Stimulated activated CD4-positive, alpha-beta T cell treated with anti-CD3 and anti-CD28 coated beads, Interleukin-12 subunit alpha, Interleukin-12 subunit beta, amount 100 ng/mL, for 48 hours (primary cell): ENCODE data around the gene PDGFA.

Experiments
- DNase-seq, 3 donors: peaks; one replicate each; pipeline ENCODE4 v3.0.0-alpha.2; 2020; ENCODE audit warnings: low read depth in 2 of 3, low spot score in 1 of 3

Gene PDGFA

GRCh38 chr7:491958-492713 is 27.5 kb downstream of the PDGFA start:
- no peak for DNase-seq

DNA sequence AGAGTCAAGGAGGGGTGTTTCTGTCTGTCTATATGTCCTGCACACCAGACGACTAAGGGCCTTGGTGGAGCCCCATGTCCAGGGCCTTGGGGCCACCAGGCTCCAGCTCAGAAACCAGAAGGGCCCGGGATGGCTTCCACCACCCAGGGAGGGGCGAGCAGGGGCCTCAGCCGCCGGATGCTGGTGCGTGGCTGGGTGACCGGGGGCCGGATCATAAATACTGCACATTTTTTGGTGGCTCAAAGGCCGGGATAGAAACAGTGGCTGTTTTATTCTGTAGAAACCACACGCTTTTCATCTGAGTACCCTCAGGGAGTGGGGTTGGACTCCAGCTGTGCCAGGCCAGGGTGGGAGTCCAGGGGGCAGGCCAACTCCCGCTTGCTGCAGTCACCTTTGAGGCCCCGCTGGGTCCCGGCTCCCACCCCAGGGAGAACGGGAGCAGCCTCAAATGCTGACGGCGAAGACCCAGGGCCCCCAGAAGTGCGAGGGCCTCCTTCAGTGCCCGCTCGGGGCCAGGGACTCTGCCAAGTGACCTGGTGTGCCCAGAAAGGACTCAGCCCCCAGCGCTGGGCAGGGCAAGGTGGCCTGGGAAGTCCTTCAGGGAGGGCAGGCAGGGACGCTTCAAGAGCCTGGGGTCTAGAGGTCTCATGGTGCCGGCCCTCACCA is 28.2 kb downstream of the PDGFA start:
- no peak for DNase-seq

DNA sequence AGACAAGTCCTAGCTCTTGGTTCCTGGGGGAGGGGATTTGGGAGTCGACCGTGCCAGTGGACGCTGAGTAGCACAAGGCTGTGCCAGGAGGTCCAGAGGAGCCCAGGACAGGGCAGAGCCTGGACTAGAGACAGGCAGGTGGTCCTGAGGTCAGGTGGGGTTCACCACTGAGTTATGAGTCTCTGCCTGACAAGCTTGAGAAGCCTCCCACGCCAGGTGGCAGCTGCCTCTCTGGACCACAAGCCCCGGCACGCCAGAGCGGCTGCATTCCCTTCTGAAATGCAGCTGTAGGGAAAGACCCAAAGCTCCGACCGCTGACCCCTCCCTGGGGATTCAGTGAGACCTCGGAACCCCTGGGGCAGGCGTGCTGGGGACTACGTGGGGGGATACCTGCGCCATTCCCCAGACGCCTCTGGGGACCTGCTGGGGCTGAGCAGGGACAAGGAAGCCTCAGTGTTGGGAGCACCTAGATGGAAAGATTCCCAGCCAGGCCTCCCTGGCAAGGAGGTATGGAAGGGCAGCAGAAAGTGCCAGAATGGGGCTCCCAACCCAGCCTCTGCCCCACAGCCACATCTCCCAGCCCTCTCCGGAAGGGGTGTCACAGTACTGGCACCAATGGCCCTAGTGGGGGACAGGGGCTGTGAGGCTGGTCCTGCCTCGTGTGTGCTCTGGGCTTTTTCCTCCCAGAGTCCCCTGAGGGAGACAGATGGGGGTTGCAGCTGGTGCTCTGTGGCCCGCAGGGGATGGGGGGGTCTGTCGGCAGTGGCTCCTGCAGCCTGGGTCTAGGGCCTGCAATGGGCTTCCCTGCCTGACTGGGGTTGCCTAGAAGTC is 29.0 kb downstream of the PDGFA start:
- no peak for DNase-seq

DNA sequence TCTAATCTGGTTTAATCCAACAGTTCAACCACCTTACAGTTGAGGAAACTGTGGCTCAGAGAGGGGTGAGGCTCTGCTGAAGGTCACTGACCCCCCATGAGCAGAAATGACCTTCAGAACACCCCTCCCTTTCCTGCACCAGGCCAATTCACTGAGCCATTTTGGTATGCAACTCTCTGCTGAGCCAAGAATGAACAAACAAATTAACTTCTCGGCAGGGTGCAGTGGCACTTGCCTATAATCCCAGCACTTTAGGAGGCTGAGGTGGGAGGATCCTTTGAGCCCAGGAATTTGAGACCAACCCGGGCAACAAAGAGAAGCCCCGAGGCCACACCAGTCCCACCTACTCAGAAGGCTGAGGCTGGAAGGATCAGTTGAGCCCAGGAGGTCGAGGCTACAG is 29.8 kb downstream of the PDGFA start:
- DNase-seq, result no peak

GRCh38 chr7:486216-486743 is 33.4 kb downstream of the PDGFA start:
- no peak for DNase-seq

- no peak for DNase-seq
These were observed 34.2 kb downstream of the PDGFA start for GRCh38 chr7:485188-486081.

DNA sequence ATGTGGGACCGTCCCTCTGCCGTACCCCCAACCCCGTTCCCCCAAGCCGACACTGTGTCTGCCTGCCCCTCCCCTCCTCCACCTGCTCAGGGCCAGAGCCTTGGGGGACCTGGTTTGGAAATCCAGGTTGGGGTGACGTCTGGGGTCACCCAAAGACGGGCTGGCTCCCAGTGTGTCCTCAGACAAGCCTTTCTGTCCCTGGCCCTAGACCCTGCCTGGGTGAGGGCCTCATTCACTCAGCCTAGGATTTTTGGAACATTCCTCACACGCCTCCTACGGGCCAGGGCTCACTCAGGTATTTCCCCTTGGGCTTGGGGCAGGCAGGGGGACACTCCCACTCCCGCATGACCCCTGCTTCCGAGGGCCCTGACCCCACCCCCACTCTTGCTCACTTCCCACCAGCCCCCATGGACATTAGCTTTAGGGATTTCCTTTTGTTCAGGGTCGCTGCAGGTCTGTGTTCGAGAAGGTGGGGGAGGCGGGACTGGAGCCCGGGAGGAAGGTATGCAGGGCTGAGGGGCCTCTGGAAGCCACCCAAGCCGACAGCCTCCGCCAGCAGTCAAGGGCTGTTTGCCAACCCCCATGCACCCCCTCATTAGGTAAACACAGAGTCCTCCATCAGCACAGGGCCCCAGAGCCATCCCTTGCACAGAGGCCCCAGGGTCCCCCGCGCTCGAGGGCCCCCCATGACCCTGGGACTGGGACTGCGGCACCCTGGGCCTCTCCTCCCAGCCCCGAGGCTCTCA is 35.1 kb downstream of the PDGFA start:
- no peak for DNase-seq

DNA sequence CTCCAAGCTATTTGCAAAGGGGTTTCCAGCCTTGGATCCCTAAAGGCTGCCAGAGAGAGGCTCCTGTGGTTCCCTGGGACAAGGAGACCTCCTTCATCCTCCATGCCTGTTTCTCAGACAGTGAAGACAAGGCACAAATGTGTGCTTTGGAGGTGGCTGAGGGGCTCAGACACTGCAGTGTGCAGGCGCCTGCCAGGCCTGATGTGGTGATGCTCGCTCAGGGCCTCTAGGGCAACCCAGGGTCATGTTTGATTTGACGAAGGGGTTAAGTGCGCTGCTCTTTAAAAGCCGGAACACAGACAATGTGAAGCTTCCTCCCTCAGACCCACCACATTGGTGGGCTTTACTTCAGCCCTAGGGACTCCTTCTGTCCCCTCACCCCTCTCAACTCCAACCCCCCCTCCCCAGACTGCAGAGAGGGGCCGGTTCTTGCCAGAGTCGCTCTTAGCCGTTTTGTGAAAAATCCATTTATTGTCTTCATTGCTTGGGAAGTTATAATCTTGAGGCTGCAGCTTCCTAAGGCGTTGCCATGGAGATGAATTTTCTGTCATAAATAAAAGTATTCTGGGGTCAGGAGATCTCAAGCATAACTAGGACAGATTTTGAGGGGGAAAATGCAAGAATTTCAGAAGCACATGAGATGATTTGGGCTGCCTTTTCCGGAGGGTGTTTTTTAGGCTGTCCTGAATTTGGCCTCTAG is 35.8 kb downstream of the PDGFA start:
- no peak for DNase-seq

GRCh38 chr7:482521-483083 is 37.0 kb downstream of the PDGFA start:
- DNase-seq, result no peak

DNA sequence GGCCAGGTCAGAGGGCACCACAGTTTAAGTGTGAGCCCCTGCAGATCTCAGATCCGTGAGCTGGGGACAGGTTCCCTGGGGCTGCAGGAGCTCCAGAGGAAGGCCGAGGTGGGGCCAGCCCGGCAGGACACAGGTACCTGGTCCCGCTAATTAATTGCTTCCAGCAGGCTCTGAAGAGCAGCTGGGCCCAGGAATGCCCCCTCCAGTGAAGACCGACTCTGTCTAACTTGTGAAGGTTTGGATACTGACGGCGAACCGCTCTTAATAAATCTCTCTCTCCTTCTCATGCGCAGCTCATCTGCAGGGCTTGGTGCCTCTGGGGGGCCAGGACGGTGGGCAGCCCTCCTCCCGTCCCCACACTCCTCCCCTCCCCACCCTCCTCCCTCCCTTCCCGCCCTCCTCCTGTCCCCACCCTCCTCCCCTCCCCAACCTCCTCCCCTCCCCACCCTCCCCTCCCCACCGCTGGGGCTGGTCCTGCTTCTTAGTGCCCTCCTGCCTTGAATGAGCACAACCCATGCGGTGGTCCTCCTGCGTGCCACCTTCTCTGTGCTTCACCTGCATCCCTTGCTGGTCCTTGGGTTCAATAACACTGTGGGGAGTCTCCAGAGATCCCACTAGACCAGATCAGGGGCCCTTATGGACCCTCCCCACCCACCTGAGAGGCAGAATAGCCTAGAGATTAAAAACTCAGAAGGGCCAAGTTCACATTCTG is 38.3 kb downstream of the PDGFA start:
- DNase-seq, result no peak

GRCh38 chr7:480531-481218 is 39.0 kb downstream of the PDGFA start:
- DNase-seq, result no peak

DNA sequence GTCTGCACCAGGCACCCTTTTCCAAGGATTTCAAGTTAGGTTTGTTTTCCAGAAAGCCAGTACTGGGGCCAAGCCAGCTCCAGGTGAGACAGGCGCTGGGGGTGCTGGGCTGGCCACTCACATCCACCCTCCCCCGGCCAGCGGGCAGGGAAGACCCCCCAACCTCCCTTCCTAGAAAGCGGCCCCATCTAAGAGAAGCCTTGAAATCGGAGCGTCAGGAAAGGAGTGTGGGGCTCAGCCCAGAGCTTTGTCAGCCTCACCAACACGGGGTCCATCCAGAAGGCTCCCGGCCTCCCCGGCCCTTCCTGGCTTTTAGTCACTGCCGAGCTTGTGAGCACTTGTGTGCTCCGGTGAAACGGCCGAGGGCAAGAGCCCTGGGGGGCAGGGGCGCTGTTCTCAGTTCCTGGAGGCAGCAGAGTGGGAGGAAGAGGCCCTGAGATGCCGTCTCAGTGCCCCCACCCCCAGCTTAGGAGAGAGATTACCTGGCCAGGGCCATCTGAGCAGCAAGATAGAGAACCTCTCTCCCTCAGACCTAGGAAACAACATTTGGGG is 39.6 kb downstream of the PDGFA start:
- DNase-seq, result no peak

DNA sequence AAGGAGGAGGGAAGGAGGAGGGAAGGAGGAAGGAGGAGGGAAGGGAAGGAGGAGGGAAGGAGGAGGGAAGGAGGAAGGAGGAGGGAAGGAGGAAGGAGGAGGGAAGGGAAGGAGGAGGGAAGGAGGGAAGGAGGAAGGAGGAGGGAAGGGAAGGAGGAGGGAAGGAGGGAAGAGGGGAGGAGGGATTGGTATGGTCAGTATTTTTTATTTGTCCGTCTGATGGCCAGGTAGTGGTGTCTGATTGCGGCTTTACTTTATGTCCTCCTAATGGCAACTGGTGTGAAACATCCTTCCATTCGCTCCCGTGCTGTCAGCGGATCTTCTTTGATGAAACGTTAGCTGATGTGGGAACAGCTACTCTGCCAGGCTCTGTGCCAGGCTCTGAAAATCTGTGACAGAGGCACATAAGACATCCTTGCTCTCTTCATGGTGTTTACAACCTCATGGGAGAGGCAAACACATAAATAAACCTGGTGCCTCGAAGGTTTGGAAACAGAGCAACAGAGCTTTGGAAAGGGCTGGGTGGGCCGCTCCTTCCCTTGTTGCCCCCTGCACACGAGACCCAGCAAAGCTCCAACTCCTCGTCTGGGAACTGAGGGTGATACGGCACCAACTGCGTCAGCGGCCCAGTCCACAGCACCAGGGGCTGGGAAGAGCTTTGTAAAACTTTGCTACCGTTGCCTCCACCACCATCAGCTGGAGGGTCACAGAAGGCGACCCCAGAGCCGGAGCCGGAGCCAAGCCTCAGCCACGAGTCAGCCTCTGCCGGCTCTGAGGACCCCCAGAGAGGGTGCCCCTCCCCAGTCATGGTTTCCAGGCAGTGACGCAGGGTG is 40.3 kb downstream of the PDGFA start:
- no peak for DNase-seq

GRCh38 chr7:477626-478220 is 41.9 kb downstream of the PDGFA start:
- no peak for DNase-seq

DNA sequence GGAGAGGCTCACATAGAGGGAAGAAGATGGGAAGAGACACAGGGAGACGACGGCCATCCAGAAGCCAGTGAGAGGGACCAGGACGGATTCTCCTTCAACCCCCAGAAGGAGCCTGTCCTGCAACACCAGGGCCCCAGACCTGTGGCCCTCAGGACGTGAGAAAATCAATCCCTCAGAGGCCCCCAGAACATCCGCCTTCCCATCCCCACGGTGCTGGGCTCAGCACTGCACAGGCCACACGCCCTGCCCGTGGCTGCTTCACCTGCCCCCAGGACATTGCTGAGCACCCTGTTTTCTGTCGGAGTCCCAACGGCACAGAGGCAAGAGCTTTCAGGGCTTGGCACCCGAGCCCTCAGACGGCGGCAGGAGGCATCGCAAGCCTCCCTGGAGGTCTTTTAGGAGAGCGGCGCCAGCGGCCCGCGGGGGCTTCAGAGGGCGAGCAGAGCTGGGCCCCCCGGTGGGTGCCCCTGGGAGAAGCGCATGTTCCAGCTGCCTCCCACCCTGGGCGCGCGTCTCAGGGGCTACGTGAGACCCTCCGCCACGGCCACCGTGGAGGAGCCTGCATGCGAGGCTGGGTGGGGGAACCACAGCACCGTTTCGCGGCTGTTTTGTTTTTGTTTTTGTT is 42.8 kb downstream of the PDGFA start:
- no peak for DNase-seq

GRCh38 chr7:475951-476441 is 43.6 kb downstream of the PDGFA start:
- no peak for DNase-seq
